Mesangial cell (primary cell): Measurements from ENCODE around the gene CEP89. TPM values are rescaled to one million over a fixed set of nuclear protein-coding genes. Genes with fewer than 3 reads are reported as not detected.

ENCODE experiments used
- total RNA-seq: library from RNA; depleted of rRNA; stranded (reverse); fragments of >200 nt; gene quantifications from 2 replicates; pipeline ENCODE4 v1.2.3, GENCODE V29; 2015

CEP89 gene
- 15.7 and 25.4 TPM in 2 replicates for total RNA-seq

GRCh38 chr19:32971715-32972540 is at the start of gene CEP89, which contains the start of gene FAAP24:
CEP89 (minus strand) TSS chr19:32971958; CDS start chr19:32971874, 84 bp downstream.
FAAP24 (plus strand) TSS chr19:32972242; CDS start chr19:32973197, 955 bp downstream.

GRCh38 chr19:32869369-32869965 is 102.3 kb downstream of the CEP89 start, which contains the start of gene SLC7A9:
SLC7A9 (minus strand) TSS chr19:32869767; CDS start chr19:32868534, 1,233 bp downstream.

Other genes with a start within 250 kb of the CEP89 start
- gene SLC7A9, start 102.2 kb downstream of the CEP89 start, total RNA-seq, result not detected in 2 replicates
- 2.4 and 5.5 TPM in 2 replicates for gene FAAP24, start 284 bp upstream of the CEP89 start, total RNA-seq
- 11.1 and 23.7 TPM in 2 replicates for gene RHPN2, start 92.9 kb upstream of the CEP89 start, total RNA-seq
- gene GPATCH1, start 109.2 kb upstream of the CEP89 start, total RNA-seq, result 4.1 and 6.0 TPM in 2 replicates
- gene WDR88, start 160.2 kb upstream of the CEP89 start, total RNA-seq, result not detected in 2 replicates
- 31.9 and 35.9 TPM in 2 replicates for gene LRP3, start 222.4 kb upstream of the CEP89 start, total RNA-seq